Measurements from ENCODE around the gene ACKR1. TPM values are rescaled to one million over a fixed set of nuclear protein-coding genes. Genes with fewer than 3 reads are reported as not detected.

The ACKR1 gene
- total RNA-seq, 1 donor from 2014 or later, result 0.57 TPM

DNA sequence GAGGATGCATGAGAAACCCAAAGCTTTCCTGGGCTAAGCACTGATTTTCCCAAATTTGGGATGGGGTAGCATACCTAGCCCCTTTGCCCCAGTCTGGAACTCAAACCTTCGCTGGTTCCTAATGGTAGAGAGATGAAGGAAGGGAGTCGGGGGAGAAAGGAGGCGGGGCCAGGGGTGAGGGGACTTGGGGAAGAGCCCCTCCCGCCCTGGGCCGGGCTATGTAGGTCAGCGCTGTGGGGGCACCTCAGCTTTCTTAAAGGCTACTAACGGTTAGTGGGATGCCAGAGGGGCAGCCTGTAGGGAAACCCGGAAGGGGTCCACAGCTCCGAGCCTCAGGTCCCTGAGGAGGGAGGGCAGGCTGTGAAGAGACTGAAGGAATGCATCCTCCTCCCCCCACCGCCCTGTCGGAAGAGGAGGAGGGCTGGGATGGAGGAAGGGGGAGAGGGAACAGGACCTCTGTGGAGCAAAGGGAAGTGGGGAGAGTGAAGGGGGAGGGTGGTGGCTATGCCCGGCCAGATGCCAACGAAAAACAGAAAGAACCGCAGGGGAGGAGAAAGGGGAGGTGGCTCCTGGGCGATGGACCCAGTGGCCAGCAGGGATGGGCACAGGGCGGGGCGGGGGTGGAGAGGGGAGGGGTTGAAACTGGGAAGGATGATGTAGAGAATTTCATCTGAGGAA is 31.9 kb upstream of the ACKR1 start:
- TF ChIP-seq, protein P1, sequence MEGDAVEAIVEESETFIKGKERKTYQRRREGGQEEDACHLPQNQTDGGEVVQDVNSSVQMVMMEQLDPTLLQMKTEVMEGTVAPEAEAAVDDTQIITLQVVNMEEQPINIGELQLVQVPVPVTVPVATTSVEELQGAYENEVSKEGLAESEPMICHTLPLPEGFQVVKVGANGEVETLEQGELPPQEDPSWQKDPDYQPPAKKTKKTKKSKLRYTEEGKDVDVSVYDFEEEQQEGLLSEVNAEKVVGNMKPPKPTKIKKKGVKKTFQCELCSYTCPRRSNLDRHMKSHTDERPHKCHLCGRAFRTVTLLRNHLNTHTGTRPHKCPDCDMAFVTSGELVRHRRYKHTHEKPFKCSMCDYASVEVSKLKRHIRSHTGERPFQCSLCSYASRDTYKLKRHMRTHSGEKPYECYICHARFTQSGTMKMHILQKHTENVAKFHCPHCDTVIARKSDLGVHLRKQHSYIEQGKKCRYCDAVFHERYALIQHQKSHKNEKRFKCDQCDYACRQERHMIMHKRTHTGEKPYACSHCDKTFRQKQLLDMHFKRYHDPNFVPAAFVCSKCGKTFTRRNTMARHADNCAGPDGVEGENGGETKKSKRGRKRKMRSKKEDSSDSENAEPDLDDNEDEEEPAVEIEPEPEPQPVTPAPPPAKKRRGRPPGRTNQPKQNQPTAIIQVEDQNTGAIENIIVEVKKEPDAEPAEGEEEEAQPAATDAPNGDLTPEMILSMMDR (IDR thresholded peaks at IDR 0.05; ENCODE audit: unreplicated experiment), result no peak
- Mint-ChIP-seq H3K4me1 (ENCODE audit: low read depth) (peaks cover 7% of the 10 kb centered on the region), H3K36me3 (ENCODE audit: insufficient read depth) (no peaks in the 10 kb centered on the region), H3K27me3 (peaks cover 27% of the 10 kb centered on the region), H3K4me3 (ENCODE audit: low read depth) (peak overlapping the region; percentile 72), H3K27ac (no peak overlapping the region), H3K9me3 (ENCODE audit: low read depth) (no peaks in the 10 kb centered on the region)
- DNase-seq (ENCODE audit: low spot score, unreplicated experiment), result no peak

DNA sequence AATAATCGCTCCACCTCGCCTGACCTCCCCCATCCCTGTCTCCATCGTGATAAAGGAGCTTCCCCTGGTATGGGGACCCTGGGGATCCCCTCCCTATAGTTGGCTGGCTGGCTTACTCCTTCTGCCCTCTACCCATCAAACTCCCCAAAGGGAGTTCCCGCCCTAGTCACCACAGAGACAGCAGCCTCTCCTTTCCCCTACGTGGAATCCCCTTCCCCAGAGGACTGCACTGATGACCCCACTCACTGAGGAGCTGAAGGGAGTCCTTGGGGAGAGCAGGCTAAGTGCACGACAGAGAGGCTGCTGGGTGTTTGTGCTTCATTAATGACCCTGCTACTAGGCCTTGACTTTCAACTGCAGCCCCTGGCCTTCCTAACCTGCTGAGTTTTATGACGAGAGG is 31.4 kb upstream of the ACKR1 start:
- Mint-ChIP-seq H3K9me3 (ENCODE audit: low read depth) (no peaks in the 10 kb centered on the region), H3K27ac (no peak overlapping the region), H3K4me3 (ENCODE audit: low read depth) (no peak overlapping the region), H3K36me3 (ENCODE audit: insufficient read depth) (no peaks in the 10 kb centered on the region), H3K27me3 (peaks cover 27% of the 10 kb centered on the region), H3K4me1 (ENCODE audit: low read depth) (peaks cover 7% of the 10 kb centered on the region)
- TF ChIP-seq, protein P1 (IDR thresholded peaks at IDR 0.05; ENCODE audit: unreplicated experiment), result no peak
- DNase-seq (ENCODE audit: low spot score, unreplicated experiment), result no peak

DNA sequence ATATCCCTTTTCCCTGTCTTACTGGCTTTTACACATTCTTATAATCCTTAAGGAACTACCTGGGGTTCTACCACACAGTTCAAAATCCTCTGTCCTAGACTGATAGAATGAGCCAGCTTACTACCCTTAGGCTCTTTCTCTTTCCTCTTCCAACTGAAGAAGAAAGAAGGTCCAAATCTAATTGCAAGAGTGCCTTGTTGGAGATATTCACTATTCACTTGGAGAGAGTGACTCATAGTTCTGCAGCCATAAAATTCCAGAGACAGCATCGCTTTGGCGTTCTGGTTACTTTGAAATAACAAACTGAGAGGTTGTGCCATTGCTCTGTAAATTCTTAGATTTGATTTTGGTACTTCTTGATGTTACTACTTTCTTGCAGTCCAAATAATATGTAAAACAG is 29.1 kb upstream of the ACKR1 start:
- no peak for DNase-seq (ENCODE audit: low spot score, unreplicated experiment)

DNA sequence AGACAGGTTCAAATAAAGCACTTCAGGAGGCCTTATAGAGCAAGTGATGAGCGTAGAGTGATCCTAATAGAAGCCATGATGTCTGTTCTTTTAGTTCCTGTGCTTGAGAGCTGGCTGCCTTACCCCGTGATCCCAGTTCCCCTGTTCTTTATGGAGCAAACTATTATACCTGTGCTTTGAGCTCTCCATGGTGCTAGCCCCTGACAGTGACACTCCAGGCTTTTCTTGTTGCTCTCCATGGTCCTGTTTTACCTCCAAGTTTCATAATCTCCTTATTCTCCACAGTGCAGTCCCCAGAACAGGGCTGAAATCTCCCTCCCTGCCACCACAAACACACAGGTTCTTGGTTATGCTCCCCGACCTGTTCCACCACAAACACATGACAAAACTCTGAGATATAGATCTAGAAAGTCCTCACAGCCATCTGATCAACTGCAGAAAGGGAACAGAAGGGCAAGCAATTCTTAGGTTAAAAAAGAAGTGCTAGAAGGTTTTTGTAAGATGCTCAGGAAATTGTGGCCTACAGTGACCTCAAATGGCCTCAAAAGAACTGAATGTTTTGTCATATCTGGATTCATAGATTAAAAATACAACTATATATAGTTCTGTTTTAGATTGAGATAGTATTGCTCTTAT is 27.3 kb upstream of the ACKR1 start:
- Mint-ChIP-seq H3K36me3 (ENCODE audit: insufficient read depth) (no peaks in the 10 kb centered on the region), H3K27ac (no peak overlapping the region), H3K4me3 (ENCODE audit: low read depth) (no peak overlapping the region), H3K9me3 (ENCODE audit: low read depth) (no peaks in the 10 kb centered on the region), H3K27me3 (peaks cover 15% of the 10 kb centered on the region), H3K4me1 (ENCODE audit: low read depth) (no peaks in the 10 kb centered on the region)
- peak; percentile 61 for DNase-seq (ENCODE audit: low spot score, unreplicated experiment)
- TF ChIP-seq, protein P1 (IDR thresholded peaks at IDR 0.05; ENCODE audit: unreplicated experiment), result no peak

More for the DNA sequence above, 29.1 kb upstream of the ACKR1 start:
- H3K36me3 Mint-ChIP-seq (ENCODE audit: insufficient read depth), result no peaks in the 10 kb centered on the region
- peaks cover 23% of the 10 kb centered on the region for H3K27me3 Mint-ChIP-seq
- no peaks in the 10 kb centered on the region for H3K9me3 Mint-ChIP-seq (ENCODE audit: low read depth)
- H3K27ac Mint-ChIP-seq, result no peak overlapping the region
- H3K4me1 Mint-ChIP-seq (ENCODE audit: low read depth), result peaks cover 7% of the 10 kb centered on the region
- no peak overlapping the region for H3K4me3 Mint-ChIP-seq (ENCODE audit: low read depth)
- TF ChIP-seq, protein P1 (IDR thresholded peaks at IDR 0.05; ENCODE audit: unreplicated experiment), result no peak

DNA sequence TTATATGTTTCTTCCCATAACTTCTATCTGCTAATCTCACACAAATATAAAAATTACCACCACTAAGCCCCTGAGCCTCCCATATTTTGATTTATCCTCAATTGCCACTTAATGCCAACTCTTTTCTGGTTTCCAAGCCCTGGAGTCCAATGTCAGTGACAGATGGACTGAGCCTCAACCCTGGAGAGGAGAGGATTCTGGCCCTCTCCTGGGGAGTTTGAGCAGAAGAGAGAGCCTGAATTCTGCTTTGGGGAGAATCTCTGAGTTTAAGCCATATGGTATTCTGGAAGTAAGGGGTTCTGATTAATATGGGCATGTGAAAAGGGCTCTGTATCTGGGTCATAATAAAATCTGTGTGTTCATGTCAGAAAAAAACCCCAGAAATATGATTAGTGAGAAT is 24.8 kb upstream of the ACKR1 start:
- TF ChIP-seq, protein P1 (IDR thresholded peaks at IDR 0.05; ENCODE audit: unreplicated experiment), result no peak
- Mint-ChIP-seq H3K4me3 (ENCODE audit: low read depth) (no peak overlapping the region), H3K27ac (no peak overlapping the region), H3K4me1 (ENCODE audit: low read depth) (no peaks in the 10 kb centered on the region), H3K9me3 (ENCODE audit: low read depth) (no peaks in the 10 kb centered on the region), H3K27me3 (peaks cover 3% of the 10 kb centered on the region), H3K36me3 (ENCODE audit: insufficient read depth) (no peaks in the 10 kb centered on the region)
- no peak for DNase-seq (ENCODE audit: low spot score, unreplicated experiment)
